Esophagus muscularis mucosa (tissue), 4 donors: Measurements from ENCODE around the gene DOCK8. TPM values are rescaled to one million over a fixed set of nuclear protein-coding genes. Genes with fewer than 3 reads are reported as not detected.
A peak's percentile ranks its signal among the peaks of the same experiment; 100 is the strongest.

Source experiments
- DNase-seq: peaks from one replicate; pipeline ENCODE4 v3.0.0-alpha.2; 2017; ENCODE audit errors: extremely low spot score
- H3K27ac ChIP-seq, 4 donors: fragments of 200-600 bp; sonication (generic); replicated peaks in 1 of 4; 1 replicate in 3 of 4; 2 replicates in 1 of 4; pipeline ENCODE4 v1.5.1; 2016 to 2019; ENCODE audit warnings: mild to moderate bottlenecking in 1 of 4
- H3K27me3 ChIP-seq, 4 donors: fragments of 200-600 bp; sonication (generic); one replicate each; pipeline versions ENCODE4 v1.5.1 to v1.6.0; 2016 to 2019
- H3K36me3 ChIP-seq, 4 donors: fragments of 200-600 bp; sonication (generic); one replicate each; pipeline ENCODE4 v1.5.1; 2016 to 2019
- H3K4me1 ChIP-seq, 4 donors: fragments of 200-600 bp; sonication (generic); one replicate each; pipeline ENCODE4 v1.5.1; 2016 to 2019
- H3K4me3 ChIP-seq, 4 donors: fragments of 200-600 bp; sonication (generic); 1 replicate in 2 of 4; 2 replicates in 2 of 4; pipeline ENCODE4 v1.5.1; 2016 to 2019; ENCODE audit warnings: mild to moderate bottlenecking in 4 of 4, moderate library complexity in 1 of 4
- H3K9me3 ChIP-seq, 4 donors: fragments of 200-600 bp; sonication (generic); 1 replicate in 3 of 4; 2 replicates in 1 of 4; pipeline ENCODE4 v1.5.1; 2016 to 2019
- EP300 ChIP-seq: sonication (generic); formaldehyde crosslinking; IDR thresholded peaks from one replicate; pipeline ENCODE4 v1.6.1; 2017; ENCODE audit warnings: antibody characterized with exemption
- POLR2A ChIP-seq: fragments of 450-650 bp; IDR thresholded peaks from one replicate; pipeline ENCODE4 v1.6.1; 2017; ENCODE audit warnings: antibody characterized with exemption, moderate library complexity, mild to moderate bottlenecking, low read depth
- POLR2AphosphoS5 ChIP-seq, 2 donors: sonication (generic); formaldehyde crosslinking; IDR thresholded peaks; one replicate each; pipeline ENCODE4 v1.6.1; 2017; ENCODE audit warnings: antibody characterized with exemption in 2 of 2
- WGBS: methylation state at CpG from one replicate; pipeline ENCODE4 v1.1.5; 2018; 5-methylcytosine and 5-hydroxymethylcytosine counted together
- intact Hi-C: fragments of 100-400 bp; cut with DNase I; formaldehyde crosslinking; loops from one replicate; pipeline ENCODE4 v1.15.1; 2023
- total RNA-seq, 4 donors: library from RNA; depleted of rRNA; stranded (reverse); fragments of >200 nt; gene quantifications; one replicate each; pipeline versions ENCODE4 v1.1.0 to v1.2.1, GENCODE V29; 2016
- TF ChIP-seq, protein P1 (sequence below), 3 experiments: fragments of 200-600 bp in 2 of 3; fragments of 450-650 bp in 1 of 3; sonication (generic) in 2 of 3; IDR thresholded peaks; one replicate each; pipeline ENCODE4 v1.5.1; 2017 to 2019; ENCODE audit warnings: antibody characterized with exemption in 3 of 3, mild to moderate bottlenecking in 2 of 3, moderate library complexity in 1 of 3

DOCK8 gene
- total RNA-seq, 4 donors from 2014 or later: 45.1 to 72.8 (median 48.8) TPM

DNA sequence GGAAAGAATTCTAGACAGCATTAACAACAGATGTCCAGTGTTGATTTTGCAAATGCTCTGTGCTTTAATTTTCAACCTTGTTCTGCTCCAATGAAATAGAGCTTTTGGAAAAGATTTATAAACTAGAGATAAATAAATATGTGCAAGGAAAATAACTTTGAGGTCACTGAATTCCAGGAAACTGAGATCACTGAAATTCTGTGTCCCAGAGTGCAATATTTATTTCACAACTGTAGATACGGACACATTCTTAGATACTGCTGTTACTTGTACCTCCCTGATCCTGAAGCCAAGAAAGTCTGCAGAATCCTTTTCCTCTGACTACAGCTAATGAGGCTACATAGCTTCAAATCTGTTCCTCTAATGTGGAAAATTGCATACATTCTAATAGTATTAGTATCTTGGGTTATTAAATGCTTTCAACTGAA is 222.9 kb downstream of the DOCK8 start:
- H3K27ac ChIP-seq: peak overlapping the region; percentile 58 to 73 (median 62)
- peaks cover 0 to 94% (median 48%) of the 10 kb centered on the region in 4 donors for H3K36me3 ChIP-seq
- no peak overlapping the region for H3K4me3 ChIP-seq
- WGBS: 27% methylated on average over 1 of the region's 1 CpG
- H3K27me3 ChIP-seq: no peaks in the 10 kb centered on the region
- DNase-seq: no peak
- no peaks in the 10 kb centered on the region for H3K9me3 ChIP-seq
- peaks cover 6 to 13% (median 7%) of the 10 kb centered on the region in 4 donors for H3K4me1 ChIP-seq
- intact Hi-C loops: no loop called here
- TF ChIP-seq POLR2A (no peak), EP300 (no peak), POLR2AphosphoS5 (IDR thresholded peaks at IDR 0.05) (no peak)
- TF ChIP-seq, protein P1, sequence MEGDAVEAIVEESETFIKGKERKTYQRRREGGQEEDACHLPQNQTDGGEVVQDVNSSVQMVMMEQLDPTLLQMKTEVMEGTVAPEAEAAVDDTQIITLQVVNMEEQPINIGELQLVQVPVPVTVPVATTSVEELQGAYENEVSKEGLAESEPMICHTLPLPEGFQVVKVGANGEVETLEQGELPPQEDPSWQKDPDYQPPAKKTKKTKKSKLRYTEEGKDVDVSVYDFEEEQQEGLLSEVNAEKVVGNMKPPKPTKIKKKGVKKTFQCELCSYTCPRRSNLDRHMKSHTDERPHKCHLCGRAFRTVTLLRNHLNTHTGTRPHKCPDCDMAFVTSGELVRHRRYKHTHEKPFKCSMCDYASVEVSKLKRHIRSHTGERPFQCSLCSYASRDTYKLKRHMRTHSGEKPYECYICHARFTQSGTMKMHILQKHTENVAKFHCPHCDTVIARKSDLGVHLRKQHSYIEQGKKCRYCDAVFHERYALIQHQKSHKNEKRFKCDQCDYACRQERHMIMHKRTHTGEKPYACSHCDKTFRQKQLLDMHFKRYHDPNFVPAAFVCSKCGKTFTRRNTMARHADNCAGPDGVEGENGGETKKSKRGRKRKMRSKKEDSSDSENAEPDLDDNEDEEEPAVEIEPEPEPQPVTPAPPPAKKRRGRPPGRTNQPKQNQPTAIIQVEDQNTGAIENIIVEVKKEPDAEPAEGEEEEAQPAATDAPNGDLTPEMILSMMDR (IDR thresholded peaks at IDR 0.05): no peak

DNA sequence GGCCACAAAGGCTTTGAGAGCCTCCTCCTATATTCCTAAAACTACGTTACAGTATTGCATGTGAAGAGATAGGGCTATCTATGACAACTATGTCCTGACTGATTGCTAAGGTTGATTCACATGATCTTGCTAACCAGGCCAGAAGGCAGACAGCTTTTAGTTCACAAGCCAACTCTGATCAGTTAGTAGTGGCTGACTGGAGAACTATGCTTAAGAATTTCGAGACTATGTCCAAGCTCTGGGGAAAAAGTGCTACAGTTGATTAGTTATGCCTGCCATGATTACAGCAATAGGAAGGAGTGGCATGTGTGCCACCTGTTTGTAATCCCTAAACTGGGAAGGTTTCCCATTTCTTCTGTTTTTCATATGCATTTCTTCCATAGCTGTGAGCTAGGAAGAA is 223.4 kb downstream of the DOCK8 start:
- intact Hi-C loops: no loop called here
- H3K4me1 ChIP-seq: peaks cover 6 to 13% (median 7%) of the 10 kb centered on the region in 4 donors
- peak overlapping the region; percentile 22 to 73 (median 32) for H3K27ac ChIP-seq
- peaks cover 0 to 94% (median 51%) of the 10 kb centered on the region in 4 donors for H3K36me3 ChIP-seq
- 33% methylated on average over 2 of the region's 2 CpGs for WGBS
- TF ChIP-seq EP300: no peak
- TF ChIP-seq POLR2AphosphoS5 (IDR thresholded peaks at IDR 0.05): no peak
- TF ChIP-seq, protein P1 (IDR thresholded peaks at IDR 0.05): no peak
- H3K27me3 ChIP-seq: no peaks in the 10 kb centered on the region
- H3K4me3 ChIP-seq: no peak overlapping the region
- H3K9me3 ChIP-seq: no peaks in the 10 kb centered on the region
- no peak for DNase-seq

DNA sequence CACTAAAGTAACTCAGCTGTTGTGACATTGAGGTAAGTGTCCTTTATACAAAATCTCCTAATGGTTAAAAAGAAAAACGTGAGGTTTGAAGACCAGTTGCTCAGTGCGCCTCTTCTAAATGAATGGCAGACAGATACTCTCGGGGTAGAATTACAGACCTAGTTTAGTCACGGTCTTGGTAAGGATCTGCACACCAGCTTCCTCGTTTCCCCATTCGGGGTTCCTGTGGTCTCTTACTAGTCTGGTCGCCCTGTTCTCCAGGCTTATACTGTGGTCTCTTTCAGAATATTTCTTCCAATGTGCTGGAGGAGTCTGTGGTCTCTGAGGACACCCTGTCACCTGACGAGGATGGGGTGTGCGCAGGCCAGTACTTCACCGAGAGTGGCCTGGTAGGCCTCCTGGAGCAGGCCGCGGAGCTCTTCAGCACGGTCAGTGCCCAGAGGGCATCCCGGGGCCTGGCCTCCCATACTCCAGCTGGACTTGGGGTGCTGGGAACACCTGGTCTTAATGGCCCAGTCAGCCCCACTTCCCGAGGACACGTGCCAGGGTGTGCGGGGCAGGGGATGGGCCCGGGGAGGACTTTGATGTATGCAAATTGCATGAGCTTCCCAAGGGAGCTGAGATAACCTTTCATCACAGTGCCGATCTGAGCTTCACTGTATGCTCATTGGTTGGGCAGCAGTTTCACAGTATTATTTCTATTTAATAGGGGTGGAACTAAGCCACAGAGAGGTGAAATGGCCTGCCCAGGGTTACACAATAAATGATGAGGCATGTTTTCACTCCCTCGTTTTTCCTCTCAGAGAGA is 224.5 kb downstream of the DOCK8 start:
- no peak for TF ChIP-seq POLR2AphosphoS5 (IDR thresholded peaks at IDR 0.05)
- WGBS: 80% methylated on average over 15 of the region's 20 CpGs
- peaks cover 0 to 95% (median 50%) of the 10 kb centered on the region in 4 donors for H3K36me3 ChIP-seq
- H3K9me3 ChIP-seq: no peaks in the 10 kb centered on the region
- H3K4me1 ChIP-seq: peaks cover 6 to 13% (median 7%) of the 10 kb centered on the region in 4 donors
- intact Hi-C loops: no loop called here
- DNase-seq: no peak
- H3K27me3 ChIP-seq: no peaks in the 10 kb centered on the region
- H3K27ac ChIP-seq: peak overlapping the region; percentile 39 to 73 (median 54)
- H3K4me3 ChIP-seq: no peak overlapping the region

DNA sequence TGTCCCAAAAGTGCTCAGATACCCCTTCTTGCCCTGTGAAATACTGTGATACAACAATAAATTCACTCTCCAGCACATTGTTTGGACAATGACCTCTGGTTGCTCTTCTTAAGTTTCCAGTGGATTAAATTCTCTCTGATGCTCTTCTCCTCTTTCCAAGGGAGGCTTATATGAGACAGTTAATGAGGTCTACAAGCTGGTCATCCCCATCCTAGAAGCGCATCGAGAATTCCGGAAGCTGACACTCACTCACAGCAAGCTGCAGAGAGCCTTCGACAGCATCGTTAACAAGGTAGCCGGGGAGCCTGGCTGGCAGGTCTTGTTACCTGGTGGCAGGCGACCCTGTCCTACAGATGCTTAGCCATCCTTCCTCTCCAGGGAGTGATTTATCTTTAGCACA is 226.5 kb downstream of the DOCK8 start:
- Histone ChIP-seq H3K9me3 (no peaks in the 10 kb centered on the region), H3K36me3 (peaks cover 0 to 93% (median 46%) of the 10 kb centered on the region in 4 donors), H3K27me3 (no peaks in the 10 kb centered on the region), H3K4me3 (no peak overlapping the region), H3K4me1 (peaks cover 6 to 13% (median 7%) of the 10 kb centered on the region in 4 donors), H3K27ac (no peak overlapping the region)
- 63% methylated on average over 7 of the region's 7 CpGs for WGBS
- DNase-seq: no peak
- TF ChIP-seq POLR2A (no peak), POLR2AphosphoS5 (IDR thresholded peaks at IDR 0.05) (no peak), EP300 (no peak)
- TF ChIP-seq, protein P1 (IDR thresholded peaks at IDR 0.05): no peak
- intact Hi-C loops: no loop called here

DNA sequence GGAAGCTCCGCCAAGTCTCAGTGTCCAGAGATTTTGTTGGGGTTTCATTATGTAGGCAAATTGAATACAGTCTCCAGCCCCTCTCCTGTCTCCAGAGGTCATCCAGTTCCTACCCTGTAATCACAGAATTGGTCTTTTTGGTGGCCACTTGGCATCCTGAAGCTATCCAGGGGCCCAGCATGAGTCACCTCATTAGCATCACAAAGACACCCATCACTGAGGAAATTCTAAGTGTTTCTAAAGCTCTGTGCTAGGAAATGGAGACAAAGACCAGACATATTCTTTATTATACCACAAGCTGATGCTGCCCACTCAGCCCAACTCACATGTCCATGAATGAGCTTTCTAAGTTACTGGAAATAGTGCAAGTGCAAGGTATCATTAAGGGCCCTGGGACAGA is 229.9 kb downstream of the DOCK8 start:
- Histone ChIP-seq H3K27me3 (no peaks in the 10 kb centered on the region), H3K36me3 (peaks cover 0 to 92% (median 40%) of the 10 kb centered on the region in 4 donors), H3K9me3 (no peaks in the 10 kb centered on the region), H3K4me3 (no peak overlapping the region), H3K27ac (no peak overlapping the region), H3K4me1 (no peaks in the 10 kb centered on the region)
- TF ChIP-seq POLR2AphosphoS5 (IDR thresholded peaks at IDR 0.05) (no peak), POLR2A (no peak)
- WGBS: 100% methylated on average over 1 of the region's 1 CpG
- DNase-seq: no peak
- intact Hi-C loops: no loop called here
